Erythroblast (primary cell): ENCODE data around the gene ATP1A4.

Experiments
- GATA1 ChIP-seq: IDR thresholded peaks from 2 replicates; pipeline ENCODE4 v1.6.1; 2011; ENCODE audit warnings: low read depth, mild to moderate bottlenecking, control low read depth, low read length, moderate library complexity
- POLR2A ChIP-seq: IDR thresholded peaks from 2 replicates; pipeline ENCODE4 v1.6.1; 2011; ENCODE audit warnings: mild to moderate bottlenecking, low read length

GRCh38 chr1:160222546-160222945 is 71.1 kb downstream of the ATP1A4 start:
- no peak for TF ChIP-seq POLR2A
- TF ChIP-seq GATA1 = no peak
